Epithelial cell of proximal tubule (primary cell): ENCODE data around the gene ARL13A. TPM values are rescaled to one million over a fixed set of nuclear protein-coding genes. Genes with fewer than 3 reads are reported as not detected.

Experiments
- DNase-seq: peaks from one replicate; pipeline ENCODE4 v3.0.0-alpha.2; 2011; ENCODE audit warnings: low read depth
- H3K4me3 ChIP-seq: 2 replicates; pipeline ENCODE4 v1.5.1; 2011; ENCODE audit warnings: low read depth, mild to moderate bottlenecking, low read length
- CTCF ChIP-seq: conservative IDR thresholded peaks from 2 replicates; pipeline ENCODE4 v1.5.1; 2012; ENCODE audit warnings: low read depth, mild to moderate bottlenecking, low read length
- total RNA-seq: library from RNA; depleted of rRNA; stranded (reverse); fragments of >200 nt; gene quantifications from 2 replicates; pipeline ENCODE4 v1.2.3, GENCODE V29; 2015

Gene ARL13A
- total RNA-seq, 1 donor from 2014 or later: not detected

- no peak for TF ChIP-seq CTCF
- no peak for DNase-seq
- H3K4me3 ChIP-seq: no peak overlapping the region
These were observed 33.7 kb upstream of the ARL13A start for GRCh38 chrX:100935767-100936166.

- DNase-seq: no peak
- TF ChIP-seq CTCF: no peak
- H3K4me3 ChIP-seq: no peak overlapping the region
These were observed 30.2 kb upstream of the ARL13A start for GRCh38 chrX:100939333-100939732.

GRCh38 chrX:100944601-100945000 lies 24.9 kb upstream of the ARL13A start:
- no peak for TF ChIP-seq CTCF
- DNase-seq: no peak
- no peak overlapping the region for H3K4me3 ChIP-seq

- H3K4me3 ChIP-seq: no peak overlapping the region
- TF ChIP-seq CTCF: no peak
- DNase-seq: no peak
These were observed 23.1 kb upstream of the ARL13A start for GRCh38 chrX:100946299-100946927.

- DNase-seq: no peak
- no peak for TF ChIP-seq CTCF
- no peak overlapping the region for H3K4me3 ChIP-seq
These were observed 21.0 kb upstream of the ARL13A start for GRCh38 chrX:100948557-100948956.

GRCh38 chrX:100962811-100963210 lies 6.7 kb upstream of the ARL13A start:
- H3K4me3 ChIP-seq: no peak overlapping the region
- no peak for TF ChIP-seq CTCF
- no peak for DNase-seq

GRCh38 chrX:100964362-100964761 lies 5.1 kb upstream of the ARL13A start:
- H3K4me3 ChIP-seq: no peak overlapping the region
- TF ChIP-seq CTCF: no peak
- DNase-seq: no peak
